HepG2 (cell line): ENCODE measurements around the gene TRPC4. TPM values are rescaled to one million over a fixed set of nuclear protein-coding genes. Genes with fewer than 3 reads are reported as not detected.

Source experiments
- ATAC-seq: fragments of 200-7000 bp; cut with Tn5 transposase; 3 replicates; pipeline ENCODE4 v1.9.1; 2020; ENCODE audit warnings: mild to moderate bottlenecking, moderate library complexity
- BruUV-seq: library from RNA; stranded (reverse); fragments of 400-500 nt; replicated peaks from 2 replicates; lab custom pipeline; 2021; lab: Mats Ljungman, UMichigan
- CTCF ChIA-PET: fragments of 300-600 bp; formaldehyde crosslinking; extraction: SDS; loops from one replicate; lab custom pipeline; 2021; ENCODE audit warnings: low total read pairs, inconsistent platforms, low intra/inter-chr PET ratio; lab: Yijun Ruan, JAX
- POLR2A ChIA-PET: fragments of 350-600 bp; sonication (Branson Sonifier 250); formaldehyde crosslinking; loops from one replicate; lab custom pipeline; 2020; ENCODE audit warnings: antibody characterized with exemption, inconsistent platforms; lab: Yijun Ruan, JAX
- DNase-seq: peaks from one replicate; pipeline ENCODE4 v3.0.0-alpha.2; 2015; ENCODE audit warnings: low spot score
- FAIRE-seq: peaks from 3 replicates; lab custom pipeline; 2011; peaks lifted over from hg19 to GRCh38; lab: Jason Lieb, UNC
- H2AFZ ChIP-seq: one replicate; pipeline ENCODE4 v1.6.1; 2011; ENCODE audit warnings: low read length, inconsistent platforms
- H3K27ac ChIP-seq: fragments of 300-600 bp; 3 replicates; pipeline ENCODE4 v1.8.0; 2011; ENCODE audit warnings: mixed run types, mild to moderate bottlenecking, mixed read lengths, low read length, inconsistent platforms; ENCODE audit not compliant: insufficient read depth; ENCODE audit errors: extremely low read length
- H3K27me3 ChIP-seq, 2 experiments: fragments of 200-600 bp in 1 of 2; 2 replicates in 1 of 2; 3 replicates in 1 of 2; pipeline versions ENCODE4 v1.6.0 to v1.8.0; 2011; ENCODE audit warnings: low read length in 2 of 2, mild to moderate bottlenecking in 2 of 2, moderate library complexity in 2 of 2, inconsistent platforms in 1 of 2; ENCODE audit not compliant: insufficient read depth in 2 of 2, control insufficient read depth in 1 of 2
- H3K36me3 ChIP-seq, 2 experiments: fragments of 200-600 bp in 1 of 2; replicated peaks in 1 of 2; 2 replicates in 1 of 2; 3 replicates in 1 of 2; pipeline versions ENCODE4 v1.5.1 to v1.8.0; 2011; ENCODE audit warnings: low read length in 2 of 2, inconsistent platforms in 1 of 2; ENCODE audit not compliant: insufficient read depth in 2 of 2, control insufficient read depth in 1 of 2
- H3K4me1 ChIP-seq: 2 replicates; pipeline ENCODE4 v1.5.1; 2012; ENCODE audit warnings: low read length, inconsistent platforms; ENCODE audit not compliant: insufficient read depth
- H3K4me2 ChIP-seq: 2 replicates; pipeline ENCODE4 v1.6.0; 2011; ENCODE audit warnings: low read depth, low read length, inconsistent platforms
- H3K4me3 ChIP-seq, 3 experiments: fragments of 200-600 bp in 1 of 3; sonication (generic), shearing (Covaris generic) in 1 of 3; replicated peaks in 1 of 3; 2 replicates each; pipeline ENCODE4 v1.5.1; 2011 to 2016; ENCODE audit warnings: low read length in 3 of 3, inconsistent platforms in 2 of 3, low read depth in 2 of 3, mild to moderate bottlenecking in 2 of 3, control low read depth in 1 of 3, mixed read lengths in 1 of 3; ENCODE audit not compliant: insufficient read depth in 1 of 3
- H3K79me2 ChIP-seq: one replicate; pipeline ENCODE4 v1.6.1; 2011; ENCODE audit warnings: low read length, inconsistent platforms; ENCODE audit not compliant: insufficient read depth
- H3K9ac ChIP-seq: 2 replicates; pipeline ENCODE4 v1.6.0; 2011; ENCODE audit warnings: mild to moderate bottlenecking, low read depth, low read length, inconsistent platforms; ENCODE audit not compliant: insufficient read depth
- H3K9me3 ChIP-seq: 2 replicates; pipeline ENCODE4 v1.5.1; 2012; ENCODE audit warnings: mild to moderate bottlenecking, low read length
- H4K20me1 ChIP-seq: 2 replicates; pipeline ENCODE4 v1.6.0; 2011; ENCODE audit warnings: inconsistent platforms, mild to moderate bottlenecking, low read length, moderate library complexity; ENCODE audit not compliant: insufficient read depth
- ARID2 ChIP-seq: sonication (generic); formaldehyde crosslinking; IDR thresholded peaks from 2 replicates; pipeline ENCODE4 v1.8.1; 2022; ENCODE audit warnings: mild to moderate bottlenecking, missing genetic modification reagents, borderline replicate concordance
- ATM ChIP-seq: fragments of 450-650 bp; IDR thresholded peaks from 2 replicates; pipeline ENCODE4 v1.7.1; 2017; ENCODE audit warnings: mild to moderate bottlenecking, borderline replicate concordance
- DDIT3 ChIP-seq: sonication (generic); formaldehyde crosslinking; IDR thresholded peaks from 2 replicates; pipeline ENCODE4 v1.4.0; 2020; ENCODE audit warnings: mild to moderate bottlenecking, missing genetic modification reagents
- ELF1 ChIP-seq: sonication (generic); formaldehyde crosslinking; IDR thresholded peaks from 2 replicates; pipeline ENCODE4 v1.4.0; 2020; ENCODE audit warnings: missing genetic modification reagents
- EP300 ChIP-seq, 3 experiments: sonication (generic) in 1 of 3; formaldehyde crosslinking in 1 of 3; IDR thresholded peaks; 2 replicates each; pipeline versions ENCODE4 v1.5.1 to v1.6.1; 2011 to 2020; ENCODE audit warnings: low read depth in 2 of 3, low read length in 2 of 3, borderline replicate concordance in 1 of 3, improper control_type of control experiment in 1 of 3, mild to moderate bottlenecking in 1 of 3, missing genetic modification reagents in 1 of 3, moderate library complexity in 1 of 3
- KDM6A ChIP-seq: IDR thresholded peaks from 2 replicates; pipeline ENCODE4 v1.6.1; 2016; ENCODE audit warnings: low read depth
- MXD3 ChIP-seq: IDR thresholded peaks from 2 replicates; pipeline ENCODE4 v1.6.1; 2016; ENCODE audit warnings: mild to moderate bottlenecking, missing biosample characterization, missing genetic modification reagents
- PATZ1 ChIP-seq: sonication (generic); formaldehyde crosslinking; IDR thresholded peaks from 2 replicates; pipeline ENCODE4 v1.4.0; 2020; ENCODE audit warnings: missing genetic modification reagents
- PAX8 ChIP-seq: sonication (generic); formaldehyde crosslinking; IDR thresholded peaks from 2 replicates; pipeline ENCODE4 v1.8.0; 2022; ENCODE audit warnings: mild to moderate bottlenecking, missing genetic modification reagents, borderline replicate concordance
- ZBTB3 ChIP-seq: sonication (generic); formaldehyde crosslinking; IDR thresholded peaks from 2 replicates; pipeline ENCODE4 v1.4.0; 2020; ENCODE audit warnings: low read depth, mild to moderate bottlenecking, moderate library complexity, missing genetic modification reagents, borderline replicate concordance
- ZFX ChIP-seq: sonication (generic); formaldehyde crosslinking; IDR thresholded peaks from 2 replicates; pipeline ENCODE4 v1.4.0; 2020; ENCODE audit warnings: mild to moderate bottlenecking, low read depth, missing genetic modification reagents, moderate library complexity
- ZNF274 ChIP-seq: sonication (generic); formaldehyde crosslinking; IDR thresholded peaks from 2 replicates; pipeline ENCODE4 v1.5.1; 2020; ENCODE audit warnings: mild to moderate bottlenecking, missing genetic modification reagents
- ZNF44 ChIP-seq: sonication (generic); formaldehyde crosslinking; IDR thresholded peaks from 2 replicates; pipeline ENCODE4 v1.5.1; 2020; ENCODE audit warnings: mild to moderate bottlenecking, missing genetic modification reagents
- ZNF501 ChIP-seq: sonication (generic); formaldehyde crosslinking; IDR thresholded peaks from 2 replicates; pipeline ENCODE4 v1.5.1; 2020; ENCODE audit warnings: mild to moderate bottlenecking, moderate library complexity, missing genetic modification reagents
- ZNF512 ChIP-seq: sonication (generic); formaldehyde crosslinking; IDR thresholded peaks from 2 replicates; pipeline ENCODE4 v1.4.0; 2020; ENCODE audit warnings: mild to moderate bottlenecking, missing genetic modification reagents
- ZNF513 ChIP-seq: sonication (generic); formaldehyde crosslinking; conservative IDR thresholded peaks from 2 replicates; pipeline ENCODE4 v1.5.0; 2020; ENCODE audit warnings: missing genetic modification reagents
- ZNF543 ChIP-seq: sonication (generic); formaldehyde crosslinking; IDR thresholded peaks from 2 replicates; pipeline ENCODE4 v1.4.0; 2020; ENCODE audit warnings: mild to moderate bottlenecking, missing genetic modification reagents
- ZSCAN22 ChIP-seq: sonication (generic); formaldehyde crosslinking; IDR thresholded peaks from 2 replicates; pipeline ENCODE4 v1.4.0; 2020; ENCODE audit warnings: mild to moderate bottlenecking, missing genetic modification reagents
- WGBS: methylation state at CpG from one replicate; pipeline ENCODE4 v1.1.6; 2017; ENCODE audit warnings: low lambda C conversion rate; 5-methylcytosine and 5-hydroxymethylcytosine counted together
- in situ Hi-C: cut with HindIII; loops from 2 replicates; pipeline ENCODE4 v1.10.0; 2017; ENCODE audit warnings: low pct_unique_long_range_greater_than_20kb; ENCODE audit not compliant: extremely low pct_ligation_motif_present
- intact Hi-C: fragments of 100-400 bp; cut with micrococcal nuclease; formaldehyde crosslinking; loops from one replicate; pipeline ENCODE4 v1.10.0; 2022; ENCODE audit not compliant: unreplicated experiment
- polyA plus RNA-seq, 8 experiments: library from polyadenylated mRNA; depleted of rRNA in 3 of 8; stranded (reverse) in 7 of 8; unstranded in 1 of 8; fragments of >200 nt; fragmentation: Illumina TruSeq in 4 of 8; extraction: Trizol in 4 of 8; gene quantifications; 2 replicates each; pipeline versions ENCODE4 v1.2.1 to v1.2.3, GENCODE V29; 2011 to 2016; ENCODE audit warnings: low read depth in 4 of 8, missing spikeins in 1 of 8, mixed read lengths in 1 of 8; ENCODE audit not compliant: insufficient read depth in 1 of 8
- total RNA-seq, 5 experiments: library from RNA; depleted of rRNA; stranded (reverse); fragments of >200 nt; fragmentation: Illumina TruSeq; extraction: Trizol; gene quantifications; 2 replicates each; pipeline ENCODE4 v1.2.3, GENCODE V29; 2016; ENCODE audit warnings: low read depth in 1 of 5

The TRPC4 gene
- total and polyA plus RNA-seq, 2 of the 13 experiments (the other 11 are each of a cell fraction or from before 2014, with no cell fraction given), result not detected

GRCh38 chr13:37616131-37616530 lies 253.4 kb downstream of the TRPC4 start:
- ATAC-seq (no peak), FAIRE-seq (no peak)
- CTCF ChIA-PET, result no interaction called here

More at GRCh38 chr13:37616131-37616530, 253.4 kb downstream of the TRPC4 start:
- TF ChIP-seq MXD3 (CRISPR knock-in tag) (no peak), ZNF501 (CRISPR knock-in tag) (no peak), ZNF543 (CRISPR knock-in tag) (no peak), ZBTB3 (CRISPR knock-in tag) (no peak), ZSCAN22 (CRISPR knock-in tag) (no peak), ELF1 (no peak), KDM6A (no peak), DDIT3 (no peak), ZNF44 (CRISPR knock-in tag) (no peak), PATZ1 (no peak), ZNF512 (CRISPR knock-in tag) (no peak), ATM (no peak), ZNF274 (CRISPR knock-in tag) (no peak), ZFX (CRISPR knock-in tag) (no peak), EP300 (IDR thresholded peaks at IDR 0.05; ENCODE audit: low read depth in 2 of 2, low read length in 2 of 2) (no peak), EP300 (CRISPR knock-in tag; IDR thresholded peaks at IDR 0.05; ENCODE audit: borderline replicate concordance) (no peak), PAX8 (CRISPR knock-in tag) (no peak), ARID2 (no peak), ZNF513 (CRISPR knock-in tag) (no peak)
- TF ChIP-seq, all 625 proteins: peak for 0
- H3K4me1 ChIP-seq, result no peaks in the 10 kb centered on the region
- H2AFZ ChIP-seq, result no peak overlapping the region
- 96% methylated on average over 1 of the region's 1 CpG for WGBS
- no peak overlapping the region for H3K27ac ChIP-seq
- intact Hi-C loops, result no loop called here
- POLR2A ChIA-PET, result no interaction called here
- no peaks in the 10 kb centered on the region for H3K36me3 ChIP-seq
- no peak overlapping the region for H3K9ac ChIP-seq
- DNase-seq, result no peak
- in situ Hi-C loops, result no loop called here
- no peak overlapping the region for H3K4me3 ChIP-seq
- H3K27me3 ChIP-seq, result no peaks in the 10 kb centered on the region
- BruUV-seq, result no TSS peak
- no peaks in the 10 kb centered on the region for H3K79me2 ChIP-seq
- no peak overlapping the region for H3K4me2 ChIP-seq
- H3K9me3 ChIP-seq, result no peaks in the 10 kb centered on the region
- no peaks in the 10 kb centered on the region for H4K20me1 ChIP-seq
